ENCODE results near the gene MRPL39. TPM values are rescaled to one million over a fixed set of nuclear protein-coding genes. Genes with fewer than 3 reads are reported as not detected.

The MRPL39 gene
- total RNA-seq, 1 donor from 2014 or later, result 32.5 TPM

DNA sequence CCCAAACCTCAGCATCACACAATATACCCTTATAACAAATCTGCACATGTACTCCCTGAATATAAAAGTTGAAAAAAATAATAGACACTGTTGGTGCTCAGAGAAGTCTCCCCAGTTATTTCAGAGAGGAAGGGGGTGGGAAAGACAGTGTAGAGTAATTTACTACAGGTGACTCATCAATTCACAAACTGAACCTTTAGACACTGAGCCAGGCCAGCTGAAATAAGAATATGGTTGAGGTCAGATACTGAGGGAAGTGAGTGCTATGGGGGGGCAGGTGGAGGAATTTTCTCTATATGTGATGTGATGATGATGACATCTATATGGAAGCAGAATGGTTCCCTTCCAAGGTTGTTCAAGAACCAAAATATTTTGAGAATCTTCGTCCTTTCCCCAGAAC, 50.1 kb downstream of the MRPL39 start:
- peaks cover 12% of the 10 kb centered on the region for H3K4me1 Mint-ChIP-seq (ENCODE audit: low read depth, unreplicated experiment)
- FAIRE-seq, result no peak
- H3K9me3 Mint-ChIP-seq (ENCODE audit: unreplicated experiment), result peaks cover 3% of the 10 kb centered on the region
- H2AFZ ChIP-seq (ENCODE audit: low read depth, low read length), result no peak overlapping the region
- H3K4me3 Mint-ChIP-seq (ENCODE audit: unreplicated experiment), result no peak overlapping the region
- H3K4me3 ChIP-seq (ENCODE audit: insufficient read depth, low read depth, low read length), result no peak overlapping the region
- H3K27me3 Mint-ChIP-seq (ENCODE audit: low read depth, unreplicated experiment), result no peaks in the 10 kb centered on the region
- peaks cover 6% of the 10 kb centered on the region for H3K4me1 ChIP-seq (ENCODE audit: insufficient read depth, low read length)
- H3K9me3 ChIP-seq (ENCODE audit: insufficient read depth, low read depth, low read length), result no peaks in the 10 kb centered on the region
- peak; percentile 33 for DNase-seq (ENCODE audit: low read depth)
- peaks cover 5% of the 10 kb centered on the region for H3K36me3 Mint-ChIP-seq (ENCODE audit: low read depth, unreplicated experiment)
- peaks cover 2% of the 10 kb centered on the region for H3K79me2 ChIP-seq (ENCODE audit: insufficient read depth, low read length)
- no peaks in the 10 kb centered on the region for H3K36me3 ChIP-seq (ENCODE audit: insufficient read depth, low read length)
- no peak overlapping the region for H3K27ac ChIP-seq (ENCODE audit: low read depth, low read length)
- no peak overlapping the region for H3K4me2 ChIP-seq (ENCODE audit: low read length)
- no peak overlapping the region for H3K9ac ChIP-seq (ENCODE audit: low read length)
- no peak for TF ChIP-seq EZH2 (IDR thresholded peaks at IDR 0.05; ENCODE audit: insufficient read depth, low read length)
- TF ChIP-seq, protein P1, sequence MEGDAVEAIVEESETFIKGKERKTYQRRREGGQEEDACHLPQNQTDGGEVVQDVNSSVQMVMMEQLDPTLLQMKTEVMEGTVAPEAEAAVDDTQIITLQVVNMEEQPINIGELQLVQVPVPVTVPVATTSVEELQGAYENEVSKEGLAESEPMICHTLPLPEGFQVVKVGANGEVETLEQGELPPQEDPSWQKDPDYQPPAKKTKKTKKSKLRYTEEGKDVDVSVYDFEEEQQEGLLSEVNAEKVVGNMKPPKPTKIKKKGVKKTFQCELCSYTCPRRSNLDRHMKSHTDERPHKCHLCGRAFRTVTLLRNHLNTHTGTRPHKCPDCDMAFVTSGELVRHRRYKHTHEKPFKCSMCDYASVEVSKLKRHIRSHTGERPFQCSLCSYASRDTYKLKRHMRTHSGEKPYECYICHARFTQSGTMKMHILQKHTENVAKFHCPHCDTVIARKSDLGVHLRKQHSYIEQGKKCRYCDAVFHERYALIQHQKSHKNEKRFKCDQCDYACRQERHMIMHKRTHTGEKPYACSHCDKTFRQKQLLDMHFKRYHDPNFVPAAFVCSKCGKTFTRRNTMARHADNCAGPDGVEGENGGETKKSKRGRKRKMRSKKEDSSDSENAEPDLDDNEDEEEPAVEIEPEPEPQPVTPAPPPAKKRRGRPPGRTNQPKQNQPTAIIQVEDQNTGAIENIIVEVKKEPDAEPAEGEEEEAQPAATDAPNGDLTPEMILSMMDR (IDR thresholded peaks at IDR 0.05; ENCODE audit: insufficient read depth, low read depth, low read length), result no peak
- H3K27me3 ChIP-seq (ENCODE audit: insufficient read depth, low read length), result no peaks in the 10 kb centered on the region
- H3K27ac Mint-ChIP-seq (ENCODE audit: unreplicated experiment), result peak overlapping the region; percentile 28
- no peaks in the 10 kb centered on the region for H4K20me1 ChIP-seq (ENCODE audit: insufficient read depth, low read length)

DNA sequence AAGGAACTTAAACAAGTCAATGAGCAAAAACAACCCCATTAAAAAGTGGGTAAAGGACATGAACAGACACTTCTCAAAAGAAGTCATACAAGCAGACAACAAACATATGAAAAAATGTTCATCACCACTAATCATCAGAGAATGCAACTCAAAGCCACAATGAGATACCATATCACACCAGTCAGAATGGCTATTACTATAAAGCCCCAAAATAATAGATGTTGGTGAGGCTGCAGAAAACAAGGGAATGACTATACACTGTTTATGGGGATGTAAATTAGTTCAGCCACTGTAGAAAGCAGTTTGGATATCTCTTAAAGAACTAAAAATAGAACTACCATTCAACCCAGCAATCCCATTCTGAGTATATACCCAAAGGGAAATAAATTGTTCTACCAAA, 51.2 kb downstream of the MRPL39 start:
- H3K4me1 ChIP-seq (ENCODE audit: insufficient read depth, low read length), result no peaks in the 10 kb centered on the region
- Mint-ChIP-seq H3K36me3 (ENCODE audit: low read depth, unreplicated experiment) (peaks cover 3% of the 10 kb centered on the region), H3K27me3 (ENCODE audit: low read depth, unreplicated experiment) (no peaks in the 10 kb centered on the region), H3K4me1 (ENCODE audit: low read depth, unreplicated experiment) (peaks cover 11% of the 10 kb centered on the region), H3K4me3 (ENCODE audit: unreplicated experiment) (no peak overlapping the region), H3K9me3 (ENCODE audit: unreplicated experiment) (peaks cover 3% of the 10 kb centered on the region), H3K27ac (ENCODE audit: unreplicated experiment) (no peak overlapping the region)
- no peak overlapping the region for H3K9ac ChIP-seq (ENCODE audit: low read length)
- H2AFZ ChIP-seq (ENCODE audit: low read depth, low read length), result no peak overlapping the region
- no peaks in the 10 kb centered on the region for H4K20me1 ChIP-seq (ENCODE audit: insufficient read depth, low read length)
- H3K36me3 ChIP-seq (ENCODE audit: insufficient read depth, low read length), result no peaks in the 10 kb centered on the region
- no peak overlapping the region for H3K27ac ChIP-seq (ENCODE audit: low read depth, low read length)
- no peak overlapping the region for H3K4me3 ChIP-seq (ENCODE audit: insufficient read depth, low read depth, low read length)
- H3K27me3 ChIP-seq (ENCODE audit: insufficient read depth, low read length), result no peaks in the 10 kb centered on the region
- no peak for DNase-seq (ENCODE audit: low read depth)
- TF ChIP-seq EZH2 (IDR thresholded peaks at IDR 0.05; ENCODE audit: insufficient read depth, low read length), result no peak
- TF ChIP-seq, protein P1 (IDR thresholded peaks at IDR 0.05; ENCODE audit: insufficient read depth, low read depth, low read length), result no peak
- H3K4me2 ChIP-seq (ENCODE audit: low read length), result no peak overlapping the region
- FAIRE-seq, result no peak
- H3K9me3 ChIP-seq (ENCODE audit: insufficient read depth, low read depth, low read length), result no peaks in the 10 kb centered on the region
- no peaks in the 10 kb centered on the region for H3K79me2 ChIP-seq (ENCODE audit: insufficient read depth, low read length)

GRCh38 chr21:25555492-25555891, 51.8 kb downstream of the MRPL39 start:
- Mint-ChIP-seq H3K4me3 (ENCODE audit: unreplicated experiment) (no peak overlapping the region), H3K9me3 (ENCODE audit: unreplicated experiment) (peaks cover 3% of the 10 kb centered on the region), H3K36me3 (ENCODE audit: low read depth, unreplicated experiment) (peaks cover 2% of the 10 kb centered on the region), H3K27ac (ENCODE audit: unreplicated experiment) (peak overlapping the region; percentile 48), H3K27me3 (ENCODE audit: low read depth, unreplicated experiment) (no peaks in the 10 kb centered on the region), H3K4me1 (ENCODE audit: low read depth, unreplicated experiment) (peaks cover 9% of the 10 kb centered on the region)
- Histone ChIP-seq H3K4me1 (ENCODE audit: insufficient read depth, low read length) (no peaks in the 10 kb centered on the region), H4K20me1 (ENCODE audit: insufficient read depth, low read length) (no peaks in the 10 kb centered on the region), H2AFZ (ENCODE audit: low read depth, low read length) (no peak overlapping the region), H3K27ac (ENCODE audit: low read depth, low read length) (no peak overlapping the region), H3K9ac (ENCODE audit: low read length) (no peak overlapping the region), H3K4me3 (ENCODE audit: insufficient read depth, low read depth, low read length) (no peak overlapping the region), H3K36me3 (ENCODE audit: insufficient read depth, low read length) (no peaks in the 10 kb centered on the region), H3K9me3 (ENCODE audit: insufficient read depth, low read depth, low read length) (no peaks in the 10 kb centered on the region), H3K27me3 (ENCODE audit: insufficient read depth, low read length) (no peaks in the 10 kb centered on the region), H3K79me2 (ENCODE audit: insufficient read depth, low read length) (no peaks in the 10 kb centered on the region), H3K4me2 (ENCODE audit: low read length) (no peak overlapping the region)
- DNase-seq (ENCODE audit: low read depth) (no peak), FAIRE-seq (no peak)
- TF ChIP-seq EZH2 (IDR thresholded peaks at IDR 0.05; ENCODE audit: insufficient read depth, low read length), result no peak
- TF ChIP-seq, protein P1 (IDR thresholded peaks at IDR 0.05; ENCODE audit: insufficient read depth, low read depth, low read length), result no peak
